ENCODE measurements around the gene FOXL3.

The FOXL3 gene

GRCh38 chr7:258476-259190, 31.3 kb upstream of the FOXL3 start (continued):
- TF ChIP-seq ZNF362 (tag by site-specific recombination; IDR thresholded peaks at IDR 0.05): no peak
- TF ChIP-seq ZNF670 (tag by site-specific recombination; IDR thresholded peaks at IDR 0.05; ENCODE audit: low read depth): no peak
- no peak for TF ChIP-seq ZBTB1 (tag by site-specific recombination; IDR thresholded peaks at IDR 0.05)
- TF ChIP-seq ZIC2 (tag by site-specific recombination; IDR thresholded peaks at IDR 0.05): no peak
- TF ChIP-seq ZNF473 (tag by site-specific recombination; IDR thresholded peaks at IDR 0.05): no peak
- no peak for TF ChIP-seq ZNF707 (tag by site-specific recombination; IDR thresholded peaks at IDR 0.05)

GRCh38 chr7:259191-259505, 30.8 kb upstream of the FOXL3 start:
- H3K4me1 ChIP-seq (ENCODE audit: control insufficient read depth, insufficient read depth, low read length): no peaks in the 10 kb centered on the region
- TF ChIP-seq ZNF311 (tag by site-specific recombination; IDR thresholded peaks at IDR 0.05; ENCODE audit: borderline replicate concordance) (no peak), ZFP41 (tag by site-specific recombination; IDR thresholded peaks at IDR 0.05; ENCODE audit: borderline replicate concordance) (no peak), ZNF10 (tag by site-specific recombination; IDR thresholded peaks at IDR 0.05) (no peak), ZNF221 (tag by site-specific recombination; IDR thresholded peaks at IDR 0.05; ENCODE audit: borderline replicate concordance) (no peak), ZNF514 (tag by site-specific recombination; IDR thresholded peaks at IDR 0.05) (no peak), ZNF555 (tag by site-specific recombination; conservative IDR thresholded peaks at IDR 0.05) (no peak), ZNF394 (tag by site-specific recombination; IDR thresholded peaks at IDR 0.05; ENCODE audit: borderline replicate concordance) (no peak), REPIN1 (tag by site-specific recombination; IDR thresholded peaks at IDR 0.05; ENCODE audit: low read depth) (no peak), YY1 (tag by site-specific recombination; IDR thresholded peaks at IDR 0.05) (no peak)
- no peak overlapping the region for H3K27ac ChIP-seq (ENCODE audit: extremely low read depth, low read depth, low read length)
- H3K9me3 ChIP-seq (ENCODE audit: control insufficient read depth, insufficient read depth, low read depth, low read length): no peaks in the 10 kb centered on the region; the same call in 1 of the 2 replicates
- ChIA-PET POLR2A (no interaction called here), CTCF (no interaction called here)
- H3K4me3 ChIP-seq (ENCODE audit: low read depth, low read length): no peak overlapping the region
- peaks cover 3 to 24% of the 10 kb centered on the region in 2 experiments; a peak in 2 of 3 replicates for H3K36me3 ChIP-seq (ENCODE audit: control insufficient read depth in 2 of 2, insufficient read depth in 1 of 2, low read length in 2 of 2)

- no peak overlapping the region for H3K4me3 ChIP-seq (ENCODE audit: low read depth, low read length)
- TF ChIP-seq ZNF354C (tag by site-specific recombination; IDR thresholded peaks at IDR 0.05; ENCODE audit: borderline replicate concordance, low read depth) (no peak), ZFHX2 (tag by site-specific recombination; conservative IDR thresholded peaks at IDR 0.05) (no peak), ZNF24 (tag by site-specific recombination; IDR thresholded peaks at IDR 0.05) (no peak), ZNF792 (tag by site-specific recombination; IDR thresholded peaks at IDR 0.05) (no peak), BCL11A (tag by site-specific recombination; IDR thresholded peaks at IDR 0.05; ENCODE audit: low read depth) (no peak), ZNF658 (tag by site-specific recombination; IDR thresholded peaks at IDR 0.05) (no peak), KLF16 (tag by site-specific recombination; IDR thresholded peaks at IDR 0.05) (no peak), ZNF521 (tag by site-specific recombination; IDR thresholded peaks at IDR 0.05) (no peak), ZNF513 (tag by site-specific recombination; IDR thresholded peaks at IDR 0.05) (no peak), ZNF692 (tag by site-specific recombination; IDR thresholded peaks at IDR 0.05) (no peak), ZSCAN4 (tag by site-specific recombination; IDR thresholded peaks at IDR 0.05) (no peak), ZNF707 (tag by site-specific recombination; IDR thresholded peaks at IDR 0.05) (no peak)
- ChIA-PET CTCF (no interaction called here), POLR2A (no interaction called here)
- peaks cover 3 to 24% of the 10 kb centered on the region in 2 experiments; a peak in 2 of 3 replicates for H3K36me3 ChIP-seq (ENCODE audit: control insufficient read depth in 2 of 2, insufficient read depth in 1 of 2, low read length in 2 of 2)
- no peaks in the 10 kb centered on the region for H3K9me3 ChIP-seq (ENCODE audit: control insufficient read depth, insufficient read depth, low read depth, low read length)
- H3K4me1 ChIP-seq (ENCODE audit: control insufficient read depth, insufficient read depth, low read length): no peaks in the 10 kb centered on the region
- H3K27ac ChIP-seq (ENCODE audit: extremely low read depth, low read depth, low read length): no peak overlapping the region
Measured at GRCh38 chr7:259751-260405, 30.1 kb upstream of the FOXL3 start.
